GM23248 (cell line): ENCODE data around the gene IMPG1. TPM values are rescaled to one million over a fixed set of nuclear protein-coding genes. Genes with fewer than 3 reads are reported as not detected.

Source experiments
- DNase-seq: peaks from one replicate; pipeline ENCODE4 v3.0.0-alpha.2; 2015
- H2AFZ ChIP-seq: fragments of 200-600 bp; sonication (generic); 2 replicates; pipeline ENCODE4 v1.6.1; 2016; ENCODE audit warnings: antibody characterized with exemption
- H3F3A ChIP-seq: fragments of 200-600 bp; sonication (generic); 2 replicates; pipeline ENCODE4 v1.6.1; 2016; ENCODE audit warnings: mild to moderate bottlenecking, antibody characterized with exemption, mixed run types; ENCODE audit not compliant: insufficient read depth
- H3K27ac ChIP-seq: fragments of 200-600 bp; sonication (generic); 2 replicates; pipeline ENCODE4 v1.5.1; 2016; ENCODE audit warnings: mild to moderate bottlenecking
- H3K27me3 ChIP-seq: fragments of 200-600 bp; sonication (generic); replicated peaks from 2 replicates; pipeline ENCODE4 v1.6.1; 2016; ENCODE audit warnings: mild to moderate bottlenecking; ENCODE audit not compliant: insufficient read depth
- H3K36me3 ChIP-seq: fragments of 200-600 bp; sonication (generic); 2 replicates; pipeline ENCODE4 v1.6.1; 2016; ENCODE audit warnings: low read depth, mild to moderate bottlenecking
- H3K4me1 ChIP-seq: fragments of 200-600 bp; sonication (generic); 2 replicates; pipeline ENCODE4 v1.6.1; 2016; ENCODE audit warnings: mild to moderate bottlenecking; ENCODE audit not compliant: insufficient read depth
- H3K4me2 ChIP-seq: fragments of 200-600 bp; sonication (generic); one replicate; pipeline ENCODE4 v1.6.1; 2016; ENCODE audit warnings: mild to moderate bottlenecking; ENCODE audit not compliant: unreplicated experiment
- H3K4me3 ChIP-seq: fragments of 200-600 bp; sonication (generic); 2 replicates; pipeline ENCODE4 v1.5.1; 2016; ENCODE audit warnings: mild to moderate bottlenecking
- H3K79me2 ChIP-seq: fragments of 200-600 bp; sonication (generic); 2 replicates; pipeline ENCODE4 v1.6.1; 2016; ENCODE audit warnings: mild to moderate bottlenecking; ENCODE audit not compliant: insufficient read depth
- H3K9ac ChIP-seq: fragments of 200-600 bp; sonication (generic); 2 replicates; pipeline ENCODE4 v1.6.1; 2016; ENCODE audit warnings: mild to moderate bottlenecking
- H3K9me2 ChIP-seq: fragments of 200-600 bp; sonication (generic); 2 replicates; pipeline ENCODE4 v1.6.1; 2016; ENCODE audit warnings: mixed run types, mild to moderate bottlenecking, moderate library complexity; ENCODE audit not compliant: insufficient read depth
- H3K9me3 ChIP-seq: fragments of 200-600 bp; sonication (generic); one replicate; pipeline ENCODE4 v1.6.1; 2017; ENCODE audit warnings: low read depth
- H4K20me1 ChIP-seq: fragments of 200-600 bp; sonication (generic); 2 replicates; pipeline ENCODE4 v1.6.0; 2016; ENCODE audit not compliant: insufficient read depth
- EZH2 ChIP-seq: fragments of 200-600 bp; sonication (generic); IDR thresholded peaks from 2 replicates; pipeline ENCODE4 v1.6.1; 2018; ENCODE audit warnings: antibody characterized with exemption, mild to moderate bottlenecking; ENCODE audit not compliant: insufficient read depth, poor library complexity, severe bottlenecking
- EZH2phosphoT487 ChIP-seq: fragments of 200-600 bp; sonication (generic); IDR thresholded peaks from 2 replicates; pipeline ENCODE4 v1.6.1; 2018; ENCODE audit warnings: antibody characterized with exemption, moderate library complexity, mild to moderate bottlenecking, low read depth; ENCODE audit not compliant: insufficient read depth
- WGBS, 2 experiments: methylation state at CpG; one replicate each; pipeline ENCODE4 v1.1.6; 2015 to 2017; ENCODE audit warnings: low lambda C conversion rate in 2 of 2, low coverage in 1 of 2; ENCODE audit errors: missing lambda C conversion rate in 2 of 2; 5-methylcytosine and 5-hydroxymethylcytosine counted together
- in situ Hi-C: fragments of 300-500 bp; cut with MboI; formaldehyde crosslinking; loops from 2 replicates; pipeline ENCODE4 v1.15.0; 2020
- polyA plus RNA-seq: library from polyadenylated mRNA; unstranded; fragments of >200 nt; fragmentation: Nextera tagmentation; extraction: Ambion mirVana; gene quantifications from 2 replicates; pipeline ENCODE4 v1.2.1, GENCODE V29; 2016
- total RNA-seq: library from RNA; depleted of rRNA; stranded (reverse); fragments of >200 nt; shearing (Covaris generic); gene quantifications from 2 replicates; pipeline ENCODE4 v1.2.3, GENCODE V29; 2014

The IMPG1 gene
- total and polyA plus RNA-seq, 2 experiments from 2014 or later: not detected

- in situ Hi-C loops: no loop called here
- Histone ChIP-seq H3K9me2 (no peaks in the 10 kb centered on the region), H3K4me3 (no peak overlapping the region), H3K4me2 (no peak overlapping the region), H3K4me1 (no peaks in the 10 kb centered on the region), H3K27ac (no peak overlapping the region), H3K79me2 (no peaks in the 10 kb centered on the region), H4K20me1 (no peaks in the 10 kb centered on the region), H3K36me3 (no peaks in the 10 kb centered on the region), H2AFZ (no peak overlapping the region), H3F3A (no peaks in the 10 kb centered on the region), H3K9me3 (no peaks in the 10 kb centered on the region), H3K9ac (no peak overlapping the region), H3K27me3 (no peaks in the 10 kb centered on the region)
- WGBS, 2 experiments: 13 to 15% methylated on average over 2 of the region's 2 CpGs
- no peak for TF ChIP-seq EZH2phosphoT487
- no peak for DNase-seq
Observed at GRCh38 chr6:76043690-76044089, 28.8 kb downstream of the IMPG1 start.

GRCh38 chr6:76035713-76036112 is 36.7 kb downstream of the IMPG1 start:
- H3F3A ChIP-seq: no peaks in the 10 kb centered on the region
- H3K27ac ChIP-seq: no peak overlapping the region
- H3K9me2 ChIP-seq: no peaks in the 10 kb centered on the region
- H4K20me1 ChIP-seq: no peaks in the 10 kb centered on the region
- no peaks in the 10 kb centered on the region for H3K36me3 ChIP-seq
- in situ Hi-C loops: no loop called here
- no peak overlapping the region for H3K4me2 ChIP-seq
- H3K9me3 ChIP-seq: no peaks in the 10 kb centered on the region
- H3K4me1 ChIP-seq: no peaks in the 10 kb centered on the region
- WGBS, 2 experiments: 16 to 61% methylated on average over 1 of the region's 1 CpG
- H3K79me2 ChIP-seq: no peaks in the 10 kb centered on the region
- no peaks in the 10 kb centered on the region for H3K27me3 ChIP-seq
- DNase-seq: no peak
- H3K9ac ChIP-seq: no peak overlapping the region
- H3K4me3 ChIP-seq: no peak overlapping the region
- no peak overlapping the region for H2AFZ ChIP-seq
- no peak for TF ChIP-seq EZH2
- no peak for TF ChIP-seq EZH2phosphoT487

- Histone ChIP-seq H3K9me2 (no peaks in the 10 kb centered on the region), H3K9ac (no peak overlapping the region), H3K27me3 (no peaks in the 10 kb centered on the region), H3K79me2 (no peaks in the 10 kb centered on the region), H3K4me3 (no peak overlapping the region), H3K9me3 (no peaks in the 10 kb centered on the region), H3K4me2 (no peak overlapping the region), H3K36me3 (no peaks in the 10 kb centered on the region), H3F3A (no peaks in the 10 kb centered on the region), H4K20me1 (no peaks in the 10 kb centered on the region), H3K4me1 (no peaks in the 10 kb centered on the region), H2AFZ (no peak overlapping the region), H3K27ac (no peak overlapping the region)
- 23 to 36% methylated on average over 6 of the region's 6 CpGs for WGBS, 2 experiments
- in situ Hi-C loops: no loop called here
- TF ChIP-seq EZH2: no peak
- no peak for TF ChIP-seq EZH2phosphoT487
- no peak for DNase-seq
Observed at GRCh38 chr6:76026101-76026500, 46.4 kb downstream of the IMPG1 start.

- Histone ChIP-seq H2AFZ (no peak overlapping the region), H3K27me3 (no peaks in the 10 kb centered on the region), H3K9me2 (no peaks in the 10 kb centered on the region), H3K9ac (no peak overlapping the region), H3K4me1 (no peaks in the 10 kb centered on the region), H3K36me3 (no peaks in the 10 kb centered on the region), H3K4me2 (no peak overlapping the region), H4K20me1 (no peaks in the 10 kb centered on the region), H3K4me3 (no peak overlapping the region), H3K27ac (no peak overlapping the region), H3K9me3 (no peaks in the 10 kb centered on the region), H3K79me2 (no peaks in the 10 kb centered on the region), H3F3A (no peaks in the 10 kb centered on the region)
- TF ChIP-seq EZH2 (no peak), EZH2phosphoT487 (no peak)
- no peak for DNase-seq
- 12 to 16% methylated on average over 6 of the region's 6 CpGs for WGBS, 2 experiments
- in situ Hi-C loops: no loop called here
Observed at GRCh38 chr6:76014626-76015530, 57.6 kb downstream of the IMPG1 start.
